Measurements from ENCODE around the gene PDLIM3. TPM values are rescaled to one million over a fixed set of nuclear protein-coding genes. Genes with fewer than 3 reads are reported as not detected.

The PDLIM3 gene
- total RNA-seq, 1 experiment from 2014 or later, result 6.2 TPM

DNA sequence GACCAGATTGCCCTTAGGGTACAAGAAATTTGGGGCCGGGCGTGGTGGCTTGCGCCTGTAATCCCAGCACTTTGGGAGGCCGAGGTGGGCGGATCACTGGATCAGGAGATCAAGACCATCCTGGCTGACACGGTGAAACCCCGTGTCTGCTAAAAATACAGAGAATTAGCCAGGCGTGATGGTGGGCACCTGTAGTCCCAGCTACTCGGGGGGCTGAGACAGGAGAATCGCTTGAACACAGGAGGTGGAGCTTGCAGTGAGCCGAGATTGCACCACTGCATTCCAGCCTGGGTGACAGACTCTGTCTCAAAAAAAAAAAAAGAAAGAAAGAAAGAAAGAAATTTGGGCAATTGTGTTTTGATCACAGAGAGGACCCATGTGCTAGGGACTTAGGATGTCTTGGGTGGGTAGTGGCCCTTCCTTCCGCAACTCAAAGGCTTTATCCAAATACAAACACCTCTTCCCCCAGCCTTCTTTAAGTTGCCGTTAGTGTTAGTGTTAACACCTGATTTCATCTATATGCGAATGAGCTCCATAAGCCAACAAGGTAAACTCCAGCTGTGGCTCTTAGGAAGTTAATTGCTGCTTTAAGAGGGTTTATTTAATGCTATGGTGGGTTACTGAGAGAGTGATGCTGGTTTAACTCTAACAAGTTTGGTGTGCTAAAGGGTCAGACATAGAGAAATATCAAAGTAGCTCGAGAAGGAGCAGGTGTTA is 55.1 kb downstream of the PDLIM3 start:
- no peaks in the 10 kb centered on the region for H3K9me3 Mint-ChIP-seq
- peaks cover 89% of the 10 kb centered on the region for H3K27me3 Mint-ChIP-seq (ENCODE audit: low read depth)
- no peaks in the 10 kb centered on the region for H3K36me3 Mint-ChIP-seq
- ATAC-seq, result peak; percentile 47
- no peak overlapping the region for H3K27ac Mint-ChIP-seq
- ChIA-PET POLR2A (interaction anchor here (0.7 kb wide), 1 partner anchor 332 kb away, joined by 4 read pairs; no protein-coding TSS in a partner anchor), CTCF (interaction anchor here (1.4 to 3.8 kb wide), 3 partner anchors 117 to 558 kb away, joined by 3 to 10 read pairs (median 9); no protein-coding TSS in a partner anchor)
- peaks cover 6% of the 10 kb centered on the region for H3K4me1 Mint-ChIP-seq
- no peak for DNase-seq (ENCODE audit: low spot score)
- TF ChIP-seq, protein P1, sequence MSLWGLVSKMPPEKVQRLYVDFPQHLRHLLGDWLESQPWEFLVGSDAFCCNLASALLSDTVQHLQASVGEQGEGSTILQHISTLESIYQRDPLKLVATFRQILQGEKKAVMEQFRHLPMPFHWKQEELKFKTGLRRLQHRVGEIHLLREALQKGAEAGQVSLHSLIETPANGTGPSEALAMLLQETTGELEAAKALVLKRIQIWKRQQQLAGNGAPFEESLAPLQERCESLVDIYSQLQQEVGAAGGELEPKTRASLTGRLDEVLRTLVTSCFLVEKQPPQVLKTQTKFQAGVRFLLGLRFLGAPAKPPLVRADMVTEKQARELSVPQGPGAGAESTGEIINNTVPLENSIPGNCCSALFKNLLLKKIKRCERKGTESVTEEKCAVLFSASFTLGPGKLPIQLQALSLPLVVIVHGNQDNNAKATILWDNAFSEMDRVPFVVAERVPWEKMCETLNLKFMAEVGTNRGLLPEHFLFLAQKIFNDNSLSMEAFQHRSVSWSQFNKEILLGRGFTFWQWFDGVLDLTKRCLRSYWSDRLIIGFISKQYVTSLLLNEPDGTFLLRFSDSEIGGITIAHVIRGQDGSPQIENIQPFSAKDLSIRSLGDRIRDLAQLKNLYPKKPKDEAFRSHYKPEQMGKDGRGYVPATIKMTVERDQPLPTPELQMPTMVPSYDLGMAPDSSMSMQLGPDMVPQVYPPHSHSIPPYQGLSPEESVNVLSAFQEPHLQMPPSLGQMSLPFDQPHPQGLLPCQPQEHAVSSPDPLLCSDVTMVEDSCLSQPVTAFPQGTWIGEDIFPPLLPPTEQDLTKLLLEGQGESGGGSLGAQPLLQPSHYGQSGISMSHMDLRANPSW (CRISPR knock-in tag; conservative IDR thresholded peaks at IDR 0.05; ENCODE audit: low read depth), result no peak
- TF ChIP-seq TCF7 (CRISPR knock-in tag; IDR thresholded peaks at IDR 0.05; ENCODE audit: low read depth), result no peak
- no peak for TF ChIP-seq NR2C2 (CRISPR knock-in tag; IDR thresholded peaks at IDR 0.05)
- TF ChIP-seq, protein P2, sequence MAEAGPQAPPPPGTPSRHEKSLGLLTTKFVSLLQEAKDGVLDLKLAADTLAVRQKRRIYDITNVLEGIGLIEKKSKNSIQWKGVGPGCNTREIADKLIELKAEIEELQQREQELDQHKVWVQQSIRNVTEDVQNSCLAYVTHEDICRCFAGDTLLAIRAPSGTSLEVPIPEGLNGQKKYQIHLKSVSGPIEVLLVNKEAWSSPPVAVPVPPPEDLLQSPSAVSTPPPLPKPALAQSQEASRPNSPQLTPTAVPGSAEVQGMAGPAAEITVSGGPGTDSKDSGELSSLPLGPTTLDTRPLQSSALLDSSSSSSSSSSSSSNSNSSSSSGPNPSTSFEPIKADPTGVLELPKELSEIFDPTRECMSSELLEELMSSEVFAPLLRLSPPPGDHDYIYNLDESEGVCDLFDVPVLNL (CRISPR knock-in tag; IDR thresholded peaks at IDR 0.05; ENCODE audit: borderline replicate concordance, low read depth), result no peak
- no peak for TF ChIP-seq CBFB (CRISPR knock-in tag; IDR thresholded peaks at IDR 0.05; ENCODE audit: low read depth)
- TF ChIP-seq SMAD3 (CRISPR knock-in tag; IDR thresholded peaks at IDR 0.05; ENCODE audit: borderline replicate concordance), result no peak
- no peak for TF ChIP-seq CDX4 (CRISPR knock-in tag; IDR thresholded peaks at IDR 0.05; ENCODE audit: borderline replicate concordance)
- no peak for TF ChIP-seq EMX1 (CRISPR knock-in tag; IDR thresholded peaks at IDR 0.05)
- no peak for TF ChIP-seq E2F5 (CRISPR knock-in tag; IDR thresholded peaks at IDR 0.05)
- no peak for TF ChIP-seq IRF2 (CRISPR knock-in tag; IDR thresholded peaks at IDR 0.05; ENCODE audit: borderline replicate concordance, low read depth)
- TF ChIP-seq ZNF416 (CRISPR knock-in tag; IDR thresholded peaks at IDR 0.05), result no peak
- TF ChIP-seq, protein P3, sequence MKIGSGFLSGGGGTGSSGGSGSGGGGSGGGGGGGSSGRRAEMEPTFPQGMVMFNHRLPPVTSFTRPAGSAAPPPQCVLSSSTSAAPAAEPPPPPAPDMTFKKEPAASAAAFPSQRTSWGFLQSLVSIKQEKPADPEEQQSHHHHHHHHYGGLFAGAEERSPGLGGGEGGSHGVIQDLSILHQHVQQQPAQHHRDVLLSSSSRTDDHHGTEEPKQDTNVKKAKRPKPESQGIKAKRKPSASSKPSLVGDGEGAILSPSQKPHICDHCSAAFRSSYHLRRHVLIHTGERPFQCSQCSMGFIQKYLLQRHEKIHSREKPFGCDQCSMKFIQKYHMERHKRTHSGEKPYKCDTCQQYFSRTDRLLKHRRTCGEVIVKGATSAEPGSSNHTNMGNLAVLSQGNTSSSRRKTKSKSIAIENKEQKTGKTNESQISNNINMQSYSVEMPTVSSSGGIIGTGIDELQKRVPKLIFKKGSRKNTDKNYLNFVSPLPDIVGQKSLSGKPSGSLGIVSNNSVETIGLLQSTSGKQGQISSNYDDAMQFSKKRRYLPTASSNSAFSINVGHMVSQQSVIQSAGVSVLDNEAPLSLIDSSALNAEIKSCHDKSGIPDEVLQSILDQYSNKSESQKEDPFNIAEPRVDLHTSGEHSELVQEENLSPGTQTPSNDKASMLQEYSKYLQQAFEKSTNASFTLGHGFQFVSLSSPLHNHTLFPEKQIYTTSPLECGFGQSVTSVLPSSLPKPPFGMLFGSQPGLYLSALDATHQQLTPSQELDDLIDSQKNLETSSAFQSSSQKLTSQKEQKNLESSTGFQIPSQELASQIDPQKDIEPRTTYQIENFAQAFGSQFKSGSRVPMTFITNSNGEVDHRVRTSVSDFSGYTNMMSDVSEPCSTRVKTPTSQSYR (CRISPR knock-in tag; IDR thresholded peaks at IDR 0.05), result no peak
- TF ChIP-seq, protein P4, sequence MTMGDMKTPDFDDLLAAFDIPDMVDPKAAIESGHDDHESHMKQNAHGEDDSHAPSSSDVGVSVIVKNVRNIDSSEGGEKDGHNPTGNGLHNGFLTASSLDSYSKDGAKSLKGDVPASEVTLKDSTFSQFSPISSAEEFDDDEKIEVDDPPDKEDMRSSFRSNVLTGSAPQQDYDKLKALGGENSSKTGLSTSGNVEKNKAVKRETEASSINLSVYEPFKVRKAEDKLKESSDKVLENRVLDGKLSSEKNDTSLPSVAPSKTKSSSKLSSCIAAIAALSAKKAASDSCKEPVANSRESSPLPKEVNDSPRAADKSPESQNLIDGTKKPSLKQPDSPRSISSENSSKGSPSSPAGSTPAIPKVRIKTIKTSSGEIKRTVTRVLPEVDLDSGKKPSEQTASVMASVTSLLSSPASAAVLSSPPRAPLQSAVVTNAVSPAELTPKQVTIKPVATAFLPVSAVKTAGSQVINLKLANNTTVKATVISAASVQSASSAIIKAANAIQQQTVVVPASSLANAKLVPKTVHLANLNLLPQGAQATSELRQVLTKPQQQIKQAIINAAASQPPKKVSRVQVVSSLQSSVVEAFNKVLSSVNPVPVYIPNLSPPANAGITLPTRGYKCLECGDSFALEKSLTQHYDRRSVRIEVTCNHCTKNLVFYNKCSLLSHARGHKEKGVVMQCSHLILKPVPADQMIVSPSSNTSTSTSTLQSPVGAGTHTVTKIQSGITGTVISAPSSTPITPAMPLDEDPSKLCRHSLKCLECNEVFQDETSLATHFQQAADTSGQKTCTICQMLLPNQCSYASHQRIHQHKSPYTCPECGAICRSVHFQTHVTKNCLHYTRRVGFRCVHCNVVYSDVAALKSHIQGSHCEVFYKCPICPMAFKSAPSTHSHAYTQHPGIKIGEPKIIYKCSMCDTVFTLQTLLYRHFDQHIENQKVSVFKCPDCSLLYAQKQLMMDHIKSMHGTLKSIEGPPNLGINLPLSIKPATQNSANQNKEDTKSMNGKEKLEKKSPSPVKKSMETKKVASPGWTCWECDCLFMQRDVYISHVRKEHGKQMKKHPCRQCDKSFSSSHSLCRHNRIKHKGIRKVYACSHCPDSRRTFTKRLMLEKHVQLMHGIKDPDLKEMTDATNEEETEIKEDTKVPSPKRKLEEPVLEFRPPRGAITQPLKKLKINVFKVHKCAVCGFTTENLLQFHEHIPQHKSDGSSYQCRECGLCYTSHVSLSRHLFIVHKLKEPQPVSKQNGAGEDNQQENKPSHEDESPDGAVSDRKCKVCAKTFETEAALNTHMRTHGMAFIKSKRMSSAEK (CRISPR knock-in tag; IDR thresholded peaks at IDR 0.05; ENCODE audit: borderline replicate concordance), result no peak
- no peak for TF ChIP-seq TEAD1 (CRISPR knock-in tag; IDR thresholded peaks at IDR 0.05)
- no peak overlapping the region for H3K4me3 Mint-ChIP-seq

Measured in WTC11 (cell line).